GM12864 (cell line): Measurements from ENCODE around the gene NAALADL2.
"Not testable (repeated sequence)": the region's sequence is repeated elsewhere in the genome, so short reads cannot be mapped to it uniquely, and the experiment has no call there.

ENCODE experiments used
- DNase-seq: peaks from one replicate; pipeline ENCODE4 v3.0.0-alpha.2; 2011; ENCODE audit warnings: low read depth
- H3K4me3 ChIP-seq: 2 replicates; pipeline ENCODE4 v1.5.1; 2011; ENCODE audit warnings: mild to moderate bottlenecking, low read depth, low read length, control low read depth
- CTCF ChIP-seq: IDR thresholded peaks from 2 replicates; pipeline ENCODE4 v1.5.1; 2011; ENCODE audit warnings: low read depth, mild to moderate bottlenecking, moderate library complexity, low read length, control low read depth, inconsistent platforms; ENCODE audit errors: missing control alignments

The NAALADL2 gene

GRCh38 chr3:175526191-175526590 lies 667.1 kb downstream of the NAALADL2 start:
- TF ChIP-seq CTCF = no peak
- no peak for DNase-seq
- no peak overlapping the region for H3K4me3 ChIP-seq

- DNase-seq = no peak
- no peak for TF ChIP-seq CTCF
- no peak overlapping the region for H3K4me3 ChIP-seq
These were observed 667.6 kb downstream of the NAALADL2 start for GRCh38 chr3:175526609-175527280.

GRCh38 chr3:175528693-175529092 lies 669.6 kb downstream of the NAALADL2 start:
- not testable (repeated sequence) for DNase-seq

GRCh38 chr3:175535351-175535750 lies 676.2 kb downstream of the NAALADL2 start:
- H3K4me3 ChIP-seq = no peak overlapping the region
- no peak for DNase-seq
- TF ChIP-seq CTCF = no peak

More at GRCh38 chr3:175528693-175529092, 669.6 kb downstream of the NAALADL2 start:
- H3K4me3 ChIP-seq = not testable (repeated sequence)

GRCh38 chr3:175546115-175546514 lies 687.0 kb downstream of the NAALADL2 start:
- no peak for TF ChIP-seq CTCF
- H3K4me3 ChIP-seq = no peak overlapping the region
- no peak for DNase-seq

GRCh38 chr3:175552929-175553328 lies 693.8 kb downstream of the NAALADL2 start:
- no peak for DNase-seq
- TF ChIP-seq CTCF = no peak
- H3K4me3 ChIP-seq = no peak overlapping the region

- DNase-seq = no peak
- H3K4me3 ChIP-seq = no peak overlapping the region
- no peak for TF ChIP-seq CTCF
These were observed 695.7 kb downstream of the NAALADL2 start for GRCh38 chr3:175554801-175555200.
